Retinal pigment epithelial cell (primary cell): ENCODE results near the gene TMEM132C.

ENCODE experiments used
- DNase-seq: peaks from one replicate; pipeline ENCODE4 v3.0.0-alpha.2; 2010; ENCODE audit warnings: low read depth
- H3K4me3 ChIP-seq: 2 replicates; pipeline ENCODE4 v1.5.1; 2011; ENCODE audit warnings: mild to moderate bottlenecking, low read length, control low read depth, moderate library complexity
- TF ChIP-seq, protein P1 (sequence below): conservative IDR thresholded peaks from 2 replicates; pipeline ENCODE4 v1.5.1; 2011; ENCODE audit warnings: low read depth, low read length, control low read depth, inconsistent platforms

TMEM132C gene

DNA sequence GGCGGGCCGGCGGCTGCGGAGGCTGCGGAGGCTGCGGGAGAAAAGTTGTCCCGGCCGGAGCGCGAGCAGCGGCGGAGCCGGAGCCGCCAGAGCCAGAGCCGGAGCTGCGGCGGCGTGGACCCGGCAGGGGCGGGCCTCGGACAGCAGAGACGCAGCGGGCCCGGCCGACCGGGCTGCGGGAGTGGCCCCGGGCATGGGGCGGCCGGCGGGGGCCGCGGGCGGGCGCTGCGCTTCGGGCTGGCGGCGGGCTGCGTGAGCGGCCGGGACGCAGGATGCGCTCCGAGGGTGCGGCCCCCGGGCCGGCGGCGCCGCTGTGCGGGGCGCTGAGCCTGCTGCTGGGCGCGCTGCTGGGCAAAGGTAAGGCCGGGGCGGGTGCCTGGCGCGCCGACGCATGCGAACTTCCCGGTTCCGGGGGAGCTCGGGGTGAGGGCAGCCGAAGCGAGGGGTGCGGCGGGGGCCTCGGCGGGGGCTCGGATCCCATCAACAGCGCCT is at the start of gene TMEM132C:
TMEM132C (plus strand) TSS at position 40 of the 492 bp plus-strand sequence; CDS start at position 273, 233 bp downstream.
- no peak within 1 kb of the TSS for H3K4me3 ChIP-seq
- no peak for DNase-seq
- TF ChIP-seq, protein P1, sequence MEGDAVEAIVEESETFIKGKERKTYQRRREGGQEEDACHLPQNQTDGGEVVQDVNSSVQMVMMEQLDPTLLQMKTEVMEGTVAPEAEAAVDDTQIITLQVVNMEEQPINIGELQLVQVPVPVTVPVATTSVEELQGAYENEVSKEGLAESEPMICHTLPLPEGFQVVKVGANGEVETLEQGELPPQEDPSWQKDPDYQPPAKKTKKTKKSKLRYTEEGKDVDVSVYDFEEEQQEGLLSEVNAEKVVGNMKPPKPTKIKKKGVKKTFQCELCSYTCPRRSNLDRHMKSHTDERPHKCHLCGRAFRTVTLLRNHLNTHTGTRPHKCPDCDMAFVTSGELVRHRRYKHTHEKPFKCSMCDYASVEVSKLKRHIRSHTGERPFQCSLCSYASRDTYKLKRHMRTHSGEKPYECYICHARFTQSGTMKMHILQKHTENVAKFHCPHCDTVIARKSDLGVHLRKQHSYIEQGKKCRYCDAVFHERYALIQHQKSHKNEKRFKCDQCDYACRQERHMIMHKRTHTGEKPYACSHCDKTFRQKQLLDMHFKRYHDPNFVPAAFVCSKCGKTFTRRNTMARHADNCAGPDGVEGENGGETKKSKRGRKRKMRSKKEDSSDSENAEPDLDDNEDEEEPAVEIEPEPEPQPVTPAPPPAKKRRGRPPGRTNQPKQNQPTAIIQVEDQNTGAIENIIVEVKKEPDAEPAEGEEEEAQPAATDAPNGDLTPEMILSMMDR: no peak

DNA sequence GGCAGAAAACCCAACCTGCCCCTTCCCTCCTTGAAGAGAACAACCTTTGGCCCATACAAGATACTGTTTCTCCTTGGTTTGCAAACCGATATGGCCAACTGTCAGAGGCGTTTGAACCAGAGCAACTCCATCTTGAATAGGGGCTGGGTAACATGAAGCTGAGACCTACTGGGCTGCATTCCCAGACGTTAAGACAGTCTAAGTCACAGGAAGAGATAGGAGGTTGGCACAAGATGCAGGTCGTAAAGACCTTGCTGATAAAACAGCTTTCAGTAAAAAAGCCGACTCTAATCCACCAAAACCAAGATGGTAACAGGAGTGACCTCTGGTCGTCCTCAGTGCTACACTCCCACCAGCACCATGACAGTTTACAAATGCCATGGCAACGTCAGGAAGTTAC is 42.7 kb upstream of the TMEM132C start:
- TF ChIP-seq, protein P1: no peak
- DNase-seq: no peak
- no peak overlapping the region for H3K4me3 ChIP-seq

DNA sequence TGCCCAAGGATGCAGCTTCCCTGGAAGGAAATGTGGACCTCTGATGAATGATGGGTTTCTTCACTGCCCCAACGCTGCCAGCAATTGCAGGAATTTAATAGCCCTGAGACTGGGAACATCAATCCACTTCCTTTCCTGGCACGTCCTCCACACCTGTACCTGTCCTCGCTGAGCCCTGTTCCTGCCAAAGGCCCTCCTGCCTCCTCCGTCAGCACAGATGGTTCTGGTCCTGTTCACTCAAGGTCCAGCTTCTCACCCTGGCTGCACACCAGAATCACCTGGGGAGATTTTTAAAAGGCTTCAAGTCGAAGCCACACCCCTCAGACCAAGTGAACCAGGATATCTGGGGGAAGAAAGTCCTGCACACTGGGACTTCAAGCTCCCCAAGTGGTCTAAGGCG is 38.4 kb upstream of the TMEM132C start:
- DNase-seq: no peak
- H3K4me3 ChIP-seq: no peak overlapping the region
- TF ChIP-seq, protein P1: no peak

DNA sequence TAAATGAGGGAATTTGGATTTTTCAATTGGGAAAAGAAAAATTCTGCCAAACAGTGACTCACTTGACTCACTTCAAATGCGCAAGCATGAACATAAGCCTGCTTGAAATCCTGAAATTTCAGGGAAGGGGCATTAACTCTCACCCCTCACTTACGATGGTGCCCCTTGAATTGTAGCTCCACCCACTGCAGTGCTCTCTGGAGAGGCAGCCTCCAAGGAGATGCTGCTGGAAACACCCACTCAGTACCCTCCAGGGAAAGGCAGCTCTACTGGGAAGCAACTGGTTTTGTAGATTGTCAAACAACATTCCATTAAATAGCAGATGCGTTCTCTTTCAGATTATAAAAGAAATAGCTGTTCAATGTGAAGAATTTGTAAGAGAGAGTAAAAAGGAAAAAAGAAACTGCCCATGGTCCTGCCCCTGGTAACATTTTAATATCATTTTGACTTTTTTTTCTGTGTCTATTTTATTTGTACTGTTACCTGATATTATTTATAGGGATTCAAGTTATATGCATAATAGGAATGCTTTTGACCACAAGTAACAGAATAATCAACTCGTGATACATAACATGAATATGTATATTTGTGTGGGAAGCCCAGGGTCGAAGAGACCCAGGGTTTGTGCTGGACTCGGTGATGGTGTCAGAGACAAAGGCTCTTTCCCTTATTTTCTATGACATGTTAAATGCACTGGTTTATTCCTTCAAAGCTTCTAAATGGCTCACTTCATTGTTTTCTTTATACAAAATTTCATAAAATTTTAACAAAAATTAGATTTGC is 31.1 kb upstream of the TMEM132C start:
- no peak for DNase-seq
- TF ChIP-seq, protein P1: no peak
- H3K4me3 ChIP-seq: no peak overlapping the region

DNA sequence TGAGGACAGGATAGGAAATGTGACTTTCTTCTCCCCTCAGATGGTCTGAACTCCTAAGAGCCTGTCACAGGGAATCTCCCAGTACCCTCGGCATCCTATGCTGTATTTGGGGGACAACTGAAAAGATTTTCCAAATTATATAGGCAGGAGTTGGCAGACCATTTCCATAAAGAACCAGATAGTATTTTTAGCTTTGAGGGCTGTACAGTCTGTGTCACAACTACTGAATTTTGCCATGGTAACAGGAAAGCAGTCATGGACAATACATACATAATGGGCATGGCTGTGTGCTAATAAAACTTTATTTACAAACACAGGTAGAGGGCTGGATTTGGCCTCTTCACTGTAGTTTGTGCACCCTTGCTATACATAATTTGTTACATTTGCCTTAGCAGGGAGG is 30.4 kb upstream of the TMEM132C start:
- TF ChIP-seq, protein P1: no peak
- DNase-seq: no peak

DNA sequence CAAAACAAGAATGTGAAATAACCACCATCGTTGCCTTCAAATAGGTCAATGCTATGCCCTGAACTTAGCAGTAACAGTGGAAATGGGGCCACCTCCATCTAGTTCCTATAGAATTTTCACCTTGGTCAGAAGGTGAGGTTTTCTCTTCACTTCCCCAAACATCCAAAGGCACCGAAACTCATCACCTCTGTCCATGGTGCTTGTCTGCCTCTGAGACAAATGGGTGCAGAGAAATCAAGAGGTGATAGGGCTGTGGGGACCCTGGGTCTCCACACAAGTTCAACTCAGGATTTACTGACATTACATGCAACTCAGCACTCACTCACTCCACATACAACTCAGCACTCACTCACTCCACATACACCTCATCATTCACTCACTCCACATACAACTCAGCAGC is 26.2 kb upstream of the TMEM132C start:
- DNase-seq: no peak
- TF ChIP-seq, protein P1: no peak
- no peak overlapping the region for H3K4me3 ChIP-seq

More for the DNA sequence above, 30.4 kb upstream of the TMEM132C start:
- H3K4me3 ChIP-seq: no peak overlapping the region

DNA sequence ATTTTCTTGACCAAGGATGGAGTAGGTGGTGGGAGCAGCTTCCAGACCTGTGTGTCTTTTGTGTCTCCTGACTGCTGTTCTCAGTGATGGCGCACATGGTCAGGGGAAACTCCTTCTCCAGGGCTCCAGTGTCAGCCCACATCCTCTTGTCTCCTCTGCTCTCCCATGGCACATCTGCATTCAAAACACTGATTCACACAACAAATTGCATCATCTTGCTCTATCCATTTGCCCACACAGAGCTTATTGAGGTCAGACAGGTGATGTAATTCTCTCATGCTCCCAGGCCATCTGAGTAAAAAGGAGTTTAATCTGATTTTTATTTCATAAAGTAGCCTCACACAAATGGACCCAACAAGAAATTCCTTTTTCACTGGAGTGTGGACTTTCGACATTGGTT is 21.8 kb upstream of the TMEM132C start:
- no peak for DNase-seq
- TF ChIP-seq, protein P1: no peak
- no peak overlapping the region for H3K4me3 ChIP-seq
